Colonic mucosa (tissue), 4 donors: Measurements from ENCODE around the gene ITM2B. TPM values are rescaled to one million over a fixed set of nuclear protein-coding genes. Genes with fewer than 3 reads are reported as not detected.

Source experiments
- DNase-seq: peaks from one replicate; pipeline ENCODE4 v3.0.0-alpha.2; 2020
- H3K27ac ChIP-seq: fragments of 200-600 bp; one replicate; pipeline ENCODE4 v1.8.0; 2021
- H3K27me3 ChIP-seq: fragments of 200-600 bp; one replicate; pipeline ENCODE4 v1.8.0; 2021
- H3K36me3 ChIP-seq: fragments of 200-600 bp; one replicate; pipeline ENCODE4 v1.8.0; 2021
- H3K4me1 ChIP-seq: fragments of 200-600 bp; one replicate; pipeline ENCODE4 v1.8.0; 2021; ENCODE audit warnings: mild to moderate bottlenecking
- H3K4me3 ChIP-seq: fragments of 200-600 bp; one replicate; pipeline ENCODE4 v1.8.0; 2021
- H3K9ac ChIP-seq, 2 donors: one replicate each; pipeline ENCODE4 v1.7.0; 2013; ENCODE audit warnings: control low read depth in 2 of 2, low read depth in 2 of 2, low read length in 2 of 2
- H3K9me3 ChIP-seq: fragments of 200-600 bp; one replicate; pipeline ENCODE4 v1.8.0; 2021
- CTCF ChIP-seq: fragments of 200-600 bp; IDR thresholded peaks from one replicate; pipeline ENCODE4 v1.8.0; 2022; ENCODE audit warnings: antibody characterized with exemption, mild to moderate bottlenecking
- intact Hi-C: fragments of 100-400 bp; cut with DNase I; formaldehyde crosslinking; loops from one replicate; pipeline ENCODE4 v1.14.1; 2022
- total RNA-seq, 2 donors: library from RNA; stranded (reverse); fragmentation: NEBNext Ultra II Directional in 1 of 2; extraction: Animal tissue kit (Norgen Biotek cat#: 25700) in 1 of 2; gene quantifications; one replicate each; pipeline ENCODE4 v1.2.1, GENCODE V29; 2021
- donor health status: healthy.
- donor health status: DM: no; HTN: no; CAD: no.
- donor health status: DM: no; HTN: no; CAD: no.

Gene ITM2B
- total RNA-seq, 2 donors from 2014 or later, result 257 to 456 TPM

- DNase-seq, result no peak
- peaks cover 5% of the 10 kb centered on the region for H3K4me1 ChIP-seq
- H3K4me3 ChIP-seq, result no peak overlapping the region
- H3K27me3 ChIP-seq, result no peaks in the 10 kb centered on the region
- no peak overlapping the region for H3K9ac ChIP-seq
- no peaks in the 10 kb centered on the region for H3K36me3 ChIP-seq
- no peaks in the 10 kb centered on the region for H3K9me3 ChIP-seq
- TF ChIP-seq CTCF, result no peak
- H3K27ac ChIP-seq, result no peak overlapping the region
- intact Hi-C loops, result no loop called here
Observed at GRCh38 chr13:48242677-48243076, 9.7 kb downstream of the ITM2B start.

- Histone ChIP-seq H3K4me3 (no peak overlapping the region), H3K4me1 (peaks cover 5% of the 10 kb centered on the region), H3K36me3 (no peaks in the 10 kb centered on the region), H3K27ac (no peak overlapping the region), H3K9ac (no peak overlapping the region), H3K27me3 (no peaks in the 10 kb centered on the region), H3K9me3 (no peaks in the 10 kb centered on the region)
- intact Hi-C loops, result no loop called here
- no peak for TF ChIP-seq CTCF
- no peak for DNase-seq
Observed at GRCh38 chr13:48244159-48244558, 11.2 kb downstream of the ITM2B start.

GRCh38 chr13:48246102-48246501 is 13.1 kb downstream of the ITM2B start:
- H3K27ac ChIP-seq, result no peak overlapping the region
- TF ChIP-seq CTCF, result no peak
- H3K4me1 ChIP-seq, result peaks cover 2% of the 10 kb centered on the region
- no peak for DNase-seq
- H3K4me3 ChIP-seq, result no peak overlapping the region
- H3K9me3 ChIP-seq, result no peaks in the 10 kb centered on the region
- intact Hi-C loops, result no loop called here
- no peaks in the 10 kb centered on the region for H3K27me3 ChIP-seq
- H3K9ac ChIP-seq, result no peak overlapping the region
- no peaks in the 10 kb centered on the region for H3K36me3 ChIP-seq

GRCh38 chr13:48249018-48249417 is 16.0 kb downstream of the ITM2B start:
- no peaks in the 10 kb centered on the region for H3K4me1 ChIP-seq

GRCh38 chr13:48251611-48252081 is 18.6 kb downstream of the ITM2B start:
- Histone ChIP-seq H3K9ac (no peak overlapping the region), H3K27ac (no peak overlapping the region), H3K4me1 (no peaks in the 10 kb centered on the region), H3K27me3 (no peaks in the 10 kb centered on the region), H3K9me3 (no peaks in the 10 kb centered on the region), H3K36me3 (no peaks in the 10 kb centered on the region), H3K4me3 (no peak overlapping the region)
- DNase-seq, result no peak
- intact Hi-C loops, result no loop called here
- TF ChIP-seq CTCF, result no peak

More at GRCh38 chr13:48249018-48249417, 16.0 kb downstream of the ITM2B start:
- no peak overlapping the region for H3K9ac ChIP-seq
- no peaks in the 10 kb centered on the region for H3K9me3 ChIP-seq
- no peak overlapping the region for H3K4me3 ChIP-seq
- no peak for TF ChIP-seq CTCF
- DNase-seq, result no peak
- H3K27ac ChIP-seq, result no peak overlapping the region
- no peaks in the 10 kb centered on the region for H3K27me3 ChIP-seq
- intact Hi-C loops, result no loop called here
- H3K36me3 ChIP-seq, result no peaks in the 10 kb centered on the region
